HFF-Myc (cell line): ENCODE measurements around the gene SLC30A1.

Experiments
- DNase-seq: peaks from one replicate; pipeline ENCODE4 v3.0.0-alpha.2; 2011; ENCODE audit warnings: low read depth; ENCODE audit errors: extremely low read depth
- H3K4me3 ChIP-seq: replicated peaks from 2 replicates; pipeline ENCODE4 v1.5.1; 2011; ENCODE audit warnings: low read depth, mild to moderate bottlenecking, control low read depth, low read length
- CTCF ChIP-seq: IDR thresholded peaks from 2 replicates; pipeline ENCODE4 v1.5.1; 2012; ENCODE audit warnings: mild to moderate bottlenecking, low read depth, low read length, control low read depth; ENCODE audit errors: missing control alignments

Gene SLC30A1

GRCh38 chr1:211536606-211537005, 42.4 kb downstream of the SLC30A1 start:
- TF ChIP-seq CTCF = no peak
- H3K4me3 ChIP-seq = no peak overlapping the region
- DNase-seq = no peak

- no peak for TF ChIP-seq CTCF
- no peak overlapping the region for H3K4me3 ChIP-seq
- DNase-seq = no peak
Measured at GRCh38 chr1:211535346-211535745, 43.6 kb downstream of the SLC30A1 start.

GRCh38 chr1:211534545-211535291, 44.2 kb downstream of the SLC30A1 start:
- no peak overlapping the region for H3K4me3 ChIP-seq
- TF ChIP-seq CTCF = no peak
- no peak for DNase-seq

GRCh38 chr1:211532088-211532444, 46.9 kb downstream of the SLC30A1 start:
- no peak overlapping the region for H3K4me3 ChIP-seq
- DNase-seq = no peak
- no peak for TF ChIP-seq CTCF

- H3K4me3 ChIP-seq = no peak overlapping the region
- no peak for DNase-seq
- no peak for TF ChIP-seq CTCF
Measured at GRCh38 chr1:211531194-211532087, 47.5 kb downstream of the SLC30A1 start.

- TF ChIP-seq CTCF = no peak
- DNase-seq = no peak
- H3K4me3 ChIP-seq = no peak overlapping the region
Measured at GRCh38 chr1:211530102-211530501, 48.9 kb downstream of the SLC30A1 start.
